WTC11 (cell line): ENCODE data around the gene MRPS22. TPM values are rescaled to one million over a fixed set of nuclear protein-coding genes. Genes with fewer than 3 reads are reported as not detected.

Source experiments
- ATAC-seq: fragments of 200-7000 bp; cut with Tn5 transposase; 2 replicates; pipeline ENCODE4 v1.10.0; 2021; ENCODE audit warnings: mild to moderate bottlenecking, moderate library complexity
- CTCF ChIA-PET: fragments of 300-600 bp; sonication (Branson Sonifier 250); formaldehyde crosslinking; loops from one replicate; lab custom pipeline; 2021; ENCODE audit warnings: antibody characterized with exemption; lab: Charles Lee
- POLR2A ChIA-PET: fragments of 350-600 bp; sonication (Branson Sonifier 250); formaldehyde crosslinking; loops from one replicate; lab custom pipeline; 2021; ENCODE audit warnings: antibody characterized with exemption; lab: Charles Lee
- DNase-seq: peaks from one replicate; pipeline ENCODE4 v3.0.0; 2021; ENCODE audit warnings: low spot score
- H3K27ac Mint-ChIP-seq: 2 replicates; pipeline ENCODE4 v1.8.0; 2021; ENCODE audit warnings: mixed read lengths
- H3K27me3 Mint-ChIP-seq: 2 replicates; pipeline ENCODE4 v1.8.0; 2021; ENCODE audit warnings: low read depth, mild to moderate bottlenecking, moderate library complexity, mixed read lengths
- H3K36me3 Mint-ChIP-seq: 2 replicates; pipeline ENCODE4 v1.8.0; 2021; ENCODE audit warnings: mixed read lengths
- H3K4me1 Mint-ChIP-seq: 2 replicates; pipeline ENCODE4 v1.8.0; 2022; ENCODE audit warnings: mixed read lengths
- H3K4me3 Mint-ChIP-seq: 2 replicates; pipeline ENCODE4 v1.8.0; 2021; ENCODE audit warnings: mild to moderate bottlenecking, moderate library complexity, mixed read lengths
- H3K9me3 Mint-ChIP-seq: 2 replicates; pipeline ENCODE4 v1.8.0; 2021; ENCODE audit warnings: mixed read lengths
- CREB1 ChIP-seq: sonication (generic); formaldehyde crosslinking; IDR thresholded peaks from 2 replicates; pipeline ENCODE4 v1.8.0; 2023; ENCODE audit warnings: mild to moderate bottlenecking, missing genetic modification reagents
- ELF4 ChIP-seq: sonication (generic); formaldehyde crosslinking; IDR thresholded peaks from 2 replicates; pipeline ENCODE4 v1.8.1; 2022; ENCODE audit warnings: low read depth, mild to moderate bottlenecking, moderate library complexity, missing genetic modification reagents
- ETV6 ChIP-seq: sonication (generic); formaldehyde crosslinking; IDR thresholded peaks from 2 replicates; pipeline ENCODE4 v1.8.1; 2022; ENCODE audit warnings: mild to moderate bottlenecking, missing genetic modification reagents
- FOXJ3 ChIP-seq: sonication (generic); formaldehyde crosslinking; IDR thresholded peaks from 2 replicates; pipeline ENCODE4 v1.9.0; 2021; ENCODE audit warnings: missing genetic modification reagents, mild to moderate bottlenecking, borderline replicate concordance
- FOXP1 ChIP-seq: sonication (generic); formaldehyde crosslinking; IDR thresholded peaks from 2 replicates; pipeline ENCODE4 v1.8.0; 2022; ENCODE audit warnings: missing genetic modification reagents, mild to moderate bottlenecking, moderate library complexity, borderline replicate concordance
- MXD4 ChIP-seq: fragments of 250-450 bp; sonication (Bioruptor Pico); IDR thresholded peaks from 2 replicates; pipeline ENCODE4 v1.8.0; 2021; ENCODE audit warnings: mild to moderate bottlenecking, moderate library complexity, borderline replicate concordance
- NR3C1 ChIP-seq: sonication (generic); formaldehyde crosslinking; conservative IDR thresholded peaks from 2 replicates; pipeline ENCODE4 v1.8.1; 2023; ENCODE audit warnings: low read depth, mild to moderate bottlenecking, missing genetic modification reagents
- SP1 ChIP-seq: sonication (generic); formaldehyde crosslinking; conservative IDR thresholded peaks from 2 replicates; pipeline ENCODE4 v1.8.1; 2022; ENCODE audit warnings: missing genetic modification reagents
- TEAD1 ChIP-seq: sonication (generic); formaldehyde crosslinking; IDR thresholded peaks from 2 replicates; pipeline ENCODE4 v1.8.0; 2022; ENCODE audit warnings: mild to moderate bottlenecking, missing genetic modification reagents
- ZBTB21 ChIP-seq: sonication (generic); formaldehyde crosslinking; IDR thresholded peaks from 2 replicates; pipeline ENCODE4 v1.8.1; 2023; ENCODE audit warnings: mild to moderate bottlenecking, missing genetic modification reagents, borderline replicate concordance
- ZNF138 ChIP-seq: sonication (generic); formaldehyde crosslinking; conservative IDR thresholded peaks from 2 replicates; pipeline ENCODE4 v1.8.1; 2022; ENCODE audit warnings: mild to moderate bottlenecking, moderate library complexity, missing genetic modification reagents
- ZNF396 ChIP-seq: fragments of 250-450 bp; sonication (Bioruptor Pico); IDR thresholded peaks from 2 replicates; pipeline ENCODE4 v1.8.0; 2021; ENCODE audit warnings: mild to moderate bottlenecking, moderate library complexity, borderline replicate concordance
- total RNA-seq: library from RNA; stranded (reverse); gene quantifications from 3 replicates; pipeline ENCODE4 v1.2.3, GENCODE V29; 2021
- TF ChIP-seq, protein P1 (sequence below): sonication (generic); formaldehyde crosslinking; IDR thresholded peaks from 2 replicates; pipeline ENCODE4 v1.8.0; 2023; ENCODE audit warnings: missing genetic modification reagents
- TF ChIP-seq, protein P2 (sequence below): sonication (generic); formaldehyde crosslinking; conservative IDR thresholded peaks from 2 replicates; pipeline ENCODE4 v1.8.1; 2022; ENCODE audit warnings: mild to moderate bottlenecking, missing genetic modification reagents
- TF ChIP-seq, protein P3 (sequence below): sonication (generic); formaldehyde crosslinking; IDR thresholded peaks from 2 replicates; pipeline ENCODE4 v1.8.1; 2022; ENCODE audit warnings: low read depth, missing genetic modification reagents, borderline replicate concordance
- TF ChIP-seq, protein P4 (sequence below): sonication (generic); formaldehyde crosslinking; IDR thresholded peaks from 2 replicates; pipeline ENCODE4 v1.8.0; 2023; ENCODE audit warnings: mild to moderate bottlenecking, missing genetic modification reagents
- TF ChIP-seq, protein P5 (sequence below): fragments of 250-450 bp; sonication (Bioruptor Pico); IDR thresholded peaks from 2 replicates; pipeline ENCODE4 v1.9.0; 2021; ENCODE audit warnings: mild to moderate bottlenecking, borderline replicate concordance
- TF ChIP-seq, protein P6 (sequence below): sonication (generic); formaldehyde crosslinking; IDR thresholded peaks from 2 replicates; pipeline ENCODE4 v1.8.1; 2023; ENCODE audit warnings: mild to moderate bottlenecking, missing genetic modification reagents, moderate library complexity

MRPS22 gene
- total RNA-seq, 1 experiment from 2014 or later: 44.6 TPM

DNA sequence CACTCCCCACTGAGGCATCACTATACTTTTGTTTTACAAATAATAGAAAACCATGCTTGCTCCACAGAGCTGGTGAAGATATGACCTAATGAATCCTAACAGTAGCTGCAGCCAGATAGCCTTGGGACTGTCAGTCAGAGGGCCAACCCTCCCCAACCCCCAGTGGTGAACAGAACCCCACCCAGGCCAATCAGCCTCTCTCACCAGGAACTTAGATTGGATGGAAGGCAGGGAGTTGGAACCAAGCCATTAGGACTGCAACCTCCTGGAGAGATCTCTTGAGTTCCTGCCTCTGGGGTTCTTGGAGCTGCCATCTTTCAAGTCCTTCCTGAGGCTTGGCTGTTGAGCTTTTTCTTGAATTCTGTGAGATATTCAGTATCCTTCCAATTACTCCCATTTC lies 3.0 kb upstream of the MRPS22 start:
- no peaks in the 10 kb centered on the region; the same call in 1 of the 2 replicates for H3K4me1 Mint-ChIP-seq
- no peaks in the 10 kb centered on the region for H3K36me3 Mint-ChIP-seq
- H3K4me3 Mint-ChIP-seq: no peak overlapping the region
- no peak for ATAC-seq
- DNase-seq: no peak
- H3K27ac Mint-ChIP-seq: no peak overlapping the region
- H3K9me3 Mint-ChIP-seq: peaks cover 5% of the 10 kb centered on the region
- peaks cover 41% of the 10 kb centered on the region for H3K27me3 Mint-ChIP-seq
- CTCF ChIA-PET: interaction anchor here (0.8 to 1.6 kb wide), 2 partner anchors 13 to 21 kb away, joined by 3 to 5 read pairs; no protein-coding TSS in a partner anchor
- POLR2A ChIA-PET: no interaction called here
- no peak for TF ChIP-seq FOXJ3 (CRISPR knock-in tag)
- TF ChIP-seq ELF4 (CRISPR knock-in tag): no peak
- TF ChIP-seq, protein P1, sequence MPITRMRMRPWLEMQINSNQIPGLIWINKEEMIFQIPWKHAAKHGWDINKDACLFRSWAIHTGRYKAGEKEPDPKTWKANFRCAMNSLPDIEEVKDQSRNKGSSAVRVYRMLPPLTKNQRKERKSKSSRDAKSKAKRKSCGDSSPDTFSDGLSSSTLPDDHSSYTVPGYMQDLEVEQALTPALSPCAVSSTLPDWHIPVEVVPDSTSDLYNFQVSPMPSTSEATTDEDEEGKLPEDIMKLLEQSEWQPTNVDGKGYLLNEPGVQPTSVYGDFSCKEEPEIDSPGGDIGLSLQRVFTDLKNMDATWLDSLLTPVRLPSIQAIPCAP: no peak
- no peak for TF ChIP-seq ZNF396 (CRISPR knock-in tag)
- TF ChIP-seq SP1 (CRISPR knock-in tag): no peak
- TF ChIP-seq MXD4 (CRISPR knock-in tag): no peak
- no peak for TF ChIP-seq CREB1 (CRISPR knock-in tag)

DNA sequence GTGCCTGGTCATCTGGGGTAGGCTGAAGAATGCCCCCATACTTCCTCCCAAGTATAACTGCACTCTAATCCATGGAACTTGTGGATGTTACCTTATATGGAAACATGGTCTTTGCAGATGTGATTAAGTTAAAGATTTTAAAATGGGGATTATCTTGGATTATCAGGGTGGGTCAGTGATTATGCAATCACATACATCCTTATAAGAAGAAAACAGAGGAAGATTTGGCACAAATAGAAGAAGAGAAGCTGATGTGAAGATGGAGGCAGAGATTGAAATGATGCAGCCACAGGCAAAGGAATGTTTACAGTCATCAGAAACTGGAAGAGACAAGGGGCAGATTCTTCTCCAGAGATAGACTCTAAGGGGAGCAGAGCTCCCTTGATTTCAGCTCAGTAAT lies 1.8 kb upstream of the MRPS22 start:
- peaks cover 5% of the 10 kb centered on the region for H3K9me3 Mint-ChIP-seq
- no peaks in the 10 kb centered on the region for H3K36me3 Mint-ChIP-seq
- H3K27ac Mint-ChIP-seq: no peak overlapping the region
- no peak for TF ChIP-seq ZBTB21 (CRISPR knock-in tag)
- TF ChIP-seq, protein P2, sequence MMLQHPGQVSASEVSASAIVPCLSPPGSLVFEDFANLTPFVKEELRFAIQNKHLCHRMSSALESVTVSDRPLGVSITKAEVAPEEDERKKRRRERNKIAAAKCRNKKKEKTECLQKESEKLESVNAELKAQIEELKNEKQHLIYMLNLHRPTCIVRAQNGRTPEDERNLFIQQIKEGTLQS (CRISPR knock-in tag): no peak
- TF ChIP-seq, protein P3, sequence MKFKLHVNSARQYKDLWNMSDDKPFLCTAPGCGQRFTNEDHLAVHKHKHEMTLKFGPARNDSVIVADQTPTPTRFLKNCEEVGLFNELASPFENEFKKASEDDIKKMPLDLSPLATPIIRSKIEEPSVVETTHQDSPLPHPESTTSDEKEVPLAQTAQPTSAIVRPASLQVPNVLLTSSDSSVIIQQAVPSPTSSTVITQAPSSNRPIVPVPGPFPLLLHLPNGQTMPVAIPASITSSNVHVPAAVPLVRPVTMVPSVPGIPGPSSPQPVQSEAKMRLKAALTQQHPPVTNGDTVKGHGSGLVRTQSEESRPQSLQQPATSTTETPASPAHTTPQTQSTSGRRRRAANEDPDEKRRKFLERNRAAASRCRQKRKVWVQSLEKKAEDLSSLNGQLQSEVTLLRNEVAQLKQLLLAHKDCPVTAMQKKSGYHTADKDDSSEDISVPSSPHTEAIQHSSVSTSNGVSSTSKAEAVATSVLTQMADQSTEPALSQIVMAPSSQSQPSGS (CRISPR knock-in tag): no peak
- no peak for TF ChIP-seq NR3C1 (CRISPR knock-in tag)
- TF ChIP-seq FOXP1 (CRISPR knock-in tag): no peak
- no peak for TF ChIP-seq ZNF138 (CRISPR knock-in tag)
- TF ChIP-seq, protein P4, sequence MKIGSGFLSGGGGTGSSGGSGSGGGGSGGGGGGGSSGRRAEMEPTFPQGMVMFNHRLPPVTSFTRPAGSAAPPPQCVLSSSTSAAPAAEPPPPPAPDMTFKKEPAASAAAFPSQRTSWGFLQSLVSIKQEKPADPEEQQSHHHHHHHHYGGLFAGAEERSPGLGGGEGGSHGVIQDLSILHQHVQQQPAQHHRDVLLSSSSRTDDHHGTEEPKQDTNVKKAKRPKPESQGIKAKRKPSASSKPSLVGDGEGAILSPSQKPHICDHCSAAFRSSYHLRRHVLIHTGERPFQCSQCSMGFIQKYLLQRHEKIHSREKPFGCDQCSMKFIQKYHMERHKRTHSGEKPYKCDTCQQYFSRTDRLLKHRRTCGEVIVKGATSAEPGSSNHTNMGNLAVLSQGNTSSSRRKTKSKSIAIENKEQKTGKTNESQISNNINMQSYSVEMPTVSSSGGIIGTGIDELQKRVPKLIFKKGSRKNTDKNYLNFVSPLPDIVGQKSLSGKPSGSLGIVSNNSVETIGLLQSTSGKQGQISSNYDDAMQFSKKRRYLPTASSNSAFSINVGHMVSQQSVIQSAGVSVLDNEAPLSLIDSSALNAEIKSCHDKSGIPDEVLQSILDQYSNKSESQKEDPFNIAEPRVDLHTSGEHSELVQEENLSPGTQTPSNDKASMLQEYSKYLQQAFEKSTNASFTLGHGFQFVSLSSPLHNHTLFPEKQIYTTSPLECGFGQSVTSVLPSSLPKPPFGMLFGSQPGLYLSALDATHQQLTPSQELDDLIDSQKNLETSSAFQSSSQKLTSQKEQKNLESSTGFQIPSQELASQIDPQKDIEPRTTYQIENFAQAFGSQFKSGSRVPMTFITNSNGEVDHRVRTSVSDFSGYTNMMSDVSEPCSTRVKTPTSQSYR (CRISPR knock-in tag): no peak
- no peak for TF ChIP-seq ETV6 (CRISPR knock-in tag)
- ChIA-PET POLR2A (no interaction called here), CTCF (interaction anchor here (1.3 to 1.8 kb wide), 2 partner anchors 12 to 13 kb away, joined by 3 to 6 read pairs; no protein-coding TSS in a partner anchor)
- ATAC-seq (no peak), DNase-seq (no peak)
- H3K27me3 Mint-ChIP-seq: peaks cover 41% of the 10 kb centered on the region
- no peaks in the 10 kb centered on the region; the same call in 1 of the 2 replicates for H3K4me1 Mint-ChIP-seq
- H3K4me3 Mint-ChIP-seq: no peak overlapping the region

DNA sequence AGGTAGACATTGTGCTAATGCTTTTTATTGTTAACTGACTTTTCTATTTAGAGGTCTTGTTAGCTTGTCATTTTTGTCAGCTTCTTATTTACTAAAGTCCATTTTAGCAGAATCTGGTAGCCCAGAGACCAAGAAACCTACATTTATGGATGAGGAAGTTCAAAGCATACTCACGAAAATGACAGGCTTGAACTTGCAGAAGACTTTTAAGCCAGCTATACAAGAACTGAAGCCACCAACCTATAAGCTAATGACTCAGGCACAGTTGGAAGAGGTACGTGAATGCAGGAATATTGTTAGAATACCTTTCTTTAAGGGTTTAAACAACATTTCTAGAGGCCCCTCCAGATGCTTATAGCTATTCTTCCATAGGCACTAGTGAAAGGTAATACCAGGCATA lies 3.0 kb downstream of the MRPS22 start:
- Mint-ChIP-seq H3K36me3 (peaks cover 33% of the 10 kb centered on the region), H3K4me3 (no peak overlapping the region), H3K27me3 (peaks cover 5% of the 10 kb centered on the region), H3K27ac (no peak overlapping the region), H3K4me1 (no peaks in the 10 kb centered on the region; the same call in 1 of the 2 replicates), H3K9me3 (peaks cover 5% of the 10 kb centered on the region)
- ATAC-seq (no peak), DNase-seq (no peak)
- ChIA-PET CTCF (interaction anchor here (0.9 kb wide), 1 partner anchor 18 kb away, joined by 3 read pairs; no protein-coding TSS in a partner anchor), POLR2A (no interaction called here)
- TF ChIP-seq MXD4 (CRISPR knock-in tag) (no peak), TEAD1 (CRISPR knock-in tag) (no peak), CREB1 (CRISPR knock-in tag) (no peak)
- TF ChIP-seq, protein P5, sequence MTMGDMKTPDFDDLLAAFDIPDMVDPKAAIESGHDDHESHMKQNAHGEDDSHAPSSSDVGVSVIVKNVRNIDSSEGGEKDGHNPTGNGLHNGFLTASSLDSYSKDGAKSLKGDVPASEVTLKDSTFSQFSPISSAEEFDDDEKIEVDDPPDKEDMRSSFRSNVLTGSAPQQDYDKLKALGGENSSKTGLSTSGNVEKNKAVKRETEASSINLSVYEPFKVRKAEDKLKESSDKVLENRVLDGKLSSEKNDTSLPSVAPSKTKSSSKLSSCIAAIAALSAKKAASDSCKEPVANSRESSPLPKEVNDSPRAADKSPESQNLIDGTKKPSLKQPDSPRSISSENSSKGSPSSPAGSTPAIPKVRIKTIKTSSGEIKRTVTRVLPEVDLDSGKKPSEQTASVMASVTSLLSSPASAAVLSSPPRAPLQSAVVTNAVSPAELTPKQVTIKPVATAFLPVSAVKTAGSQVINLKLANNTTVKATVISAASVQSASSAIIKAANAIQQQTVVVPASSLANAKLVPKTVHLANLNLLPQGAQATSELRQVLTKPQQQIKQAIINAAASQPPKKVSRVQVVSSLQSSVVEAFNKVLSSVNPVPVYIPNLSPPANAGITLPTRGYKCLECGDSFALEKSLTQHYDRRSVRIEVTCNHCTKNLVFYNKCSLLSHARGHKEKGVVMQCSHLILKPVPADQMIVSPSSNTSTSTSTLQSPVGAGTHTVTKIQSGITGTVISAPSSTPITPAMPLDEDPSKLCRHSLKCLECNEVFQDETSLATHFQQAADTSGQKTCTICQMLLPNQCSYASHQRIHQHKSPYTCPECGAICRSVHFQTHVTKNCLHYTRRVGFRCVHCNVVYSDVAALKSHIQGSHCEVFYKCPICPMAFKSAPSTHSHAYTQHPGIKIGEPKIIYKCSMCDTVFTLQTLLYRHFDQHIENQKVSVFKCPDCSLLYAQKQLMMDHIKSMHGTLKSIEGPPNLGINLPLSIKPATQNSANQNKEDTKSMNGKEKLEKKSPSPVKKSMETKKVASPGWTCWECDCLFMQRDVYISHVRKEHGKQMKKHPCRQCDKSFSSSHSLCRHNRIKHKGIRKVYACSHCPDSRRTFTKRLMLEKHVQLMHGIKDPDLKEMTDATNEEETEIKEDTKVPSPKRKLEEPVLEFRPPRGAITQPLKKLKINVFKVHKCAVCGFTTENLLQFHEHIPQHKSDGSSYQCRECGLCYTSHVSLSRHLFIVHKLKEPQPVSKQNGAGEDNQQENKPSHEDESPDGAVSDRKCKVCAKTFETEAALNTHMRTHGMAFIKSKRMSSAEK: no peak
- TF ChIP-seq, protein P6, sequence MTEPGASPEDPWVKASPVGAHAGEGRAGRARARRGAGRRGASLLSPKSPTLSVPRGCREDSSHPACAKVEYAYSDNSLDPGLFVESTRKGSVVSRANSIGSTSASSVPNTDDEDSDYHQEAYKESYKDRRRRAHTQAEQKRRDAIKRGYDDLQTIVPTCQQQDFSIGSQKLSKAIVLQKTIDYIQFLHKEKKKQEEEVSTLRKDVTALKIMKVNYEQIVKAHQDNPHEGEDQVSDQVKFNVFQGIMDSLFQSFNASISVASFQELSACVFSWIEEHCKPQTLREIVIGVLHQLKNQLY (CRISPR knock-in tag): no peak
- TF ChIP-seq, protein P3 (CRISPR knock-in tag): no peak
